ENCODE data around the gene NRIP1. TPM values are rescaled to one million over a fixed set of nuclear protein-coding genes. Genes with fewer than 3 reads are reported as not detected.
A peak's percentile ranks its signal among the peaks of the same experiment; 100 is the strongest.

Gene NRIP1
- total and polyA plus RNA-seq, 5 donors from 2014 or later: 11.6 to 20.3 (median 13.3) TPM

- H3K27me3 Mint-ChIP-seq: peaks cover 5% of the 10 kb centered on the region
- H3K9me3 ChIP-seq (ENCODE audit: control insufficient read depth in 2 of 2, low read length in 2 of 2): no peaks in the 10 kb centered on the region
- no peaks in the 10 kb centered on the region for H3K27me3 ChIP-seq (ENCODE audit: control insufficient read depth, insufficient read depth, low read length)
- peaks cover 22% of the 10 kb centered on the region for H3K4me1 ChIP-seq (ENCODE audit: control insufficient read depth, insufficient read depth, low read length, poor library complexity, severe bottlenecking)
- peak overlapping the region in 3 of 4 donors; percentile 3 to 62 (median 4) for H3K4me3 Mint-ChIP-seq
- no peak for ATAC-seq (ENCODE audit: low read depth in 2 of 2)
- H3K4me1 Mint-ChIP-seq: peaks cover 22 to 49% (median 30%) of the 10 kb centered on the region in 4 donors
- peak overlapping the region in 2 of 3 donors; percentile 0 to 52 for H3K27ac Mint-ChIP-seq
- H3K36me3 ChIP-seq (ENCODE audit: control insufficient read depth, insufficient read depth, low read length): no peaks in the 10 kb centered on the region
- no peak overlapping the region for H3K4me3 ChIP-seq (ENCODE audit: low read depth, low read length)
- peak in 1 of 3 donors; percentile 34 for DNase-seq
- no peaks in the 10 kb centered on the region for H3K9me3 Mint-ChIP-seq
- no peak overlapping the region for H3K27ac ChIP-seq (ENCODE audit: insufficient read depth, low read length, poor library complexity, severe bottlenecking)
- H3K36me3 Mint-ChIP-seq: no peaks in the 10 kb centered on the region
Observed at GRCh38 chr21:15001857-15002606, 62.8 kb downstream of the NRIP1 start.

- no peak overlapping the region for H3K27ac Mint-ChIP-seq
- no peaks in the 10 kb centered on the region for H3K9me3 Mint-ChIP-seq
Observed at GRCh38 chr21:15001113-15001512, 63.7 kb downstream of the NRIP1 start.

GRCh38 chr21:15000081-15000480 lies 64.7 kb downstream of the NRIP1 start:
- Mint-ChIP-seq H3K27ac (peak overlapping the region in 1 of 3 donors; percentile 1), H3K27me3 (peaks cover 5% of the 10 kb centered on the region), H3K9me3 (no peaks in the 10 kb centered on the region), H3K4me3 (no peak overlapping the region), H3K4me1 (peaks cover 12 to 34% (median 19%) of the 10 kb centered on the region in 4 donors), H3K36me3 (no peaks in the 10 kb centered on the region)
- DNase-seq (no peak), ATAC-seq (ENCODE audit: low read depth in 2 of 2) (no peak)
- H3K4me3 ChIP-seq (ENCODE audit: low read depth, low read length): no peak overlapping the region
- no peaks in the 10 kb centered on the region for H3K27me3 ChIP-seq (ENCODE audit: control insufficient read depth, insufficient read depth, low read length)
- H3K36me3 ChIP-seq (ENCODE audit: control insufficient read depth, insufficient read depth, low read length): no peaks in the 10 kb centered on the region
- no peaks in the 10 kb centered on the region for H3K9me3 ChIP-seq (ENCODE audit: control insufficient read depth in 2 of 2, low read length in 2 of 2)
- no peak overlapping the region for H3K27ac ChIP-seq (ENCODE audit: insufficient read depth, low read length, poor library complexity, severe bottlenecking)
- peaks cover 15% of the 10 kb centered on the region for H3K4me1 ChIP-seq (ENCODE audit: control insufficient read depth, insufficient read depth, low read length, poor library complexity, severe bottlenecking)

More at GRCh38 chr21:15001113-15001512, 63.7 kb downstream of the NRIP1 start:
- peaks cover 13 to 42% (median 23%) of the 10 kb centered on the region in 4 donors for H3K4me1 Mint-ChIP-seq
- H3K27ac ChIP-seq (ENCODE audit: insufficient read depth, low read length, poor library complexity, severe bottlenecking): no peak overlapping the region
- H3K27me3 Mint-ChIP-seq: peaks cover 5% of the 10 kb centered on the region
- DNase-seq (no peak), ATAC-seq (ENCODE audit: low read depth in 2 of 2) (no peak)
- H3K36me3 Mint-ChIP-seq: no peaks in the 10 kb centered on the region
- H3K9me3 ChIP-seq (ENCODE audit: control insufficient read depth in 2 of 2, low read length in 2 of 2): no peaks in the 10 kb centered on the region
- H3K36me3 ChIP-seq (ENCODE audit: control insufficient read depth, insufficient read depth, low read length): no peaks in the 10 kb centered on the region
- no peak overlapping the region for H3K4me3 ChIP-seq (ENCODE audit: low read depth, low read length)
- H3K4me3 Mint-ChIP-seq: no peak overlapping the region
- no peaks in the 10 kb centered on the region for H3K27me3 ChIP-seq (ENCODE audit: control insufficient read depth, insufficient read depth, low read length)
- H3K4me1 ChIP-seq (ENCODE audit: control insufficient read depth, insufficient read depth, low read length, poor library complexity, severe bottlenecking): peaks cover 21% of the 10 kb centered on the region

- ATAC-seq (ENCODE audit: low read depth in 2 of 2): no peak
Observed at GRCh38 chr21:14998784-14999183, 66.0 kb downstream of the NRIP1 start.

GRCh38 chr21:14998336-14998735 lies 66.5 kb downstream of the NRIP1 start:
- peaks cover 5% of the 10 kb centered on the region for H3K27me3 Mint-ChIP-seq
- H3K27me3 ChIP-seq (ENCODE audit: control insufficient read depth, insufficient read depth, low read length): no peaks in the 10 kb centered on the region
- no peak overlapping the region for H3K27ac Mint-ChIP-seq
- DNase-seq (no peak), ATAC-seq (ENCODE audit: low read depth in 2 of 2) (no peak)
- H3K4me1 Mint-ChIP-seq: peaks cover 0 to 23% (median 8%) of the 10 kb centered on the region in 4 donors
- no peaks in the 10 kb centered on the region for H3K36me3 ChIP-seq (ENCODE audit: control insufficient read depth, insufficient read depth, low read length)
- no peaks in the 10 kb centered on the region for H3K36me3 Mint-ChIP-seq
- H3K4me1 ChIP-seq (ENCODE audit: control insufficient read depth, insufficient read depth, low read length, poor library complexity, severe bottlenecking): peaks cover 9% of the 10 kb centered on the region
- H3K27ac ChIP-seq (ENCODE audit: insufficient read depth, low read length, poor library complexity, severe bottlenecking): no peak overlapping the region
- no peaks in the 10 kb centered on the region for H3K9me3 Mint-ChIP-seq
- no peak overlapping the region for H3K4me3 Mint-ChIP-seq
- no peaks in the 10 kb centered on the region for H3K9me3 ChIP-seq (ENCODE audit: control insufficient read depth in 2 of 2, low read length in 2 of 2)
- no peak overlapping the region for H3K4me3 ChIP-seq (ENCODE audit: low read depth, low read length)

More at GRCh38 chr21:14998784-14999183, 66.0 kb downstream of the NRIP1 start:
- Mint-ChIP-seq H3K4me1 (peaks cover 4 to 27% (median 12%) of the 10 kb centered on the region in 4 donors), H3K27ac (no peak overlapping the region), H3K9me3 (no peaks in the 10 kb centered on the region), H3K36me3 (no peaks in the 10 kb centered on the region), H3K27me3 (peaks cover 5% of the 10 kb centered on the region), H3K4me3 (no peak overlapping the region)
- H3K4me3 ChIP-seq (ENCODE audit: low read depth, low read length): no peak overlapping the region
- H3K27me3 ChIP-seq (ENCODE audit: control insufficient read depth, insufficient read depth, low read length): no peaks in the 10 kb centered on the region
- no peak overlapping the region for H3K27ac ChIP-seq (ENCODE audit: insufficient read depth, low read length, poor library complexity, severe bottlenecking)
- H3K4me1 ChIP-seq (ENCODE audit: control insufficient read depth, insufficient read depth, low read length, poor library complexity, severe bottlenecking): peaks cover 9% of the 10 kb centered on the region
- no peaks in the 10 kb centered on the region for H3K36me3 ChIP-seq (ENCODE audit: control insufficient read depth, insufficient read depth, low read length)
- H3K9me3 ChIP-seq (ENCODE audit: control insufficient read depth in 2 of 2, low read length in 2 of 2): no peaks in the 10 kb centered on the region
- DNase-seq: no peak

GRCh38 chr21:14995695-14996490 lies 68.9 kb downstream of the NRIP1 start:
- Histone ChIP-seq H3K36me3 (ENCODE audit: control insufficient read depth, insufficient read depth, low read length) (no peaks in the 10 kb centered on the region), H3K4me3 (ENCODE audit: low read depth, low read length) (no peak overlapping the region), H3K27me3 (ENCODE audit: control insufficient read depth, insufficient read depth, low read length) (no peaks in the 10 kb centered on the region), H3K9me3 (ENCODE audit: control insufficient read depth in 2 of 2, low read length in 2 of 2) (no peaks in the 10 kb centered on the region), H3K4me1 (ENCODE audit: control insufficient read depth, insufficient read depth, low read length, poor library complexity, severe bottlenecking) (no peaks in the 10 kb centered on the region), H3K27ac (ENCODE audit: insufficient read depth, low read length, poor library complexity, severe bottlenecking) (no peak overlapping the region)
- ATAC-seq (ENCODE audit: low read depth in 2 of 2) (no peak), DNase-seq (no peak)
- Mint-ChIP-seq H3K36me3 (peaks cover 4% of the 10 kb centered on the region), H3K27me3 (peaks cover 9% of the 10 kb centered on the region), H3K4me1 (peaks cover 0 to 15% (median 6%) of the 10 kb centered on the region in 4 donors), H3K9me3 (no peaks in the 10 kb centered on the region), H3K27ac (peak overlapping the region in 1 of 3 donors; percentile 19), H3K4me3 (no peak overlapping the region)

- no peaks in the 10 kb centered on the region for H3K4me1 ChIP-seq (ENCODE audit: control insufficient read depth, insufficient read depth, low read length, poor library complexity, severe bottlenecking)
- Mint-ChIP-seq H3K4me1 (peaks cover 0 to 16% (median 9%) of the 10 kb centered on the region in 4 donors), H3K4me3 (no peak overlapping the region), H3K27me3 (peaks cover 9% of the 10 kb centered on the region), H3K9me3 (no peaks in the 10 kb centered on the region), H3K36me3 (peaks cover 4% of the 10 kb centered on the region), H3K27ac (no peak overlapping the region)
- H3K27ac ChIP-seq (ENCODE audit: insufficient read depth, low read length, poor library complexity, severe bottlenecking): no peak overlapping the region
- no peaks in the 10 kb centered on the region for H3K9me3 ChIP-seq (ENCODE audit: control insufficient read depth in 2 of 2, low read length in 2 of 2)
- no peak overlapping the region for H3K4me3 ChIP-seq (ENCODE audit: low read depth, low read length)
- DNase-seq: no peak
- H3K36me3 ChIP-seq (ENCODE audit: control insufficient read depth, insufficient read depth, low read length): no peaks in the 10 kb centered on the region
- ATAC-seq (ENCODE audit: low read depth in 2 of 2): no peak
- no peaks in the 10 kb centered on the region for H3K27me3 ChIP-seq (ENCODE audit: control insufficient read depth, insufficient read depth, low read length)
Observed at GRCh38 chr21:14995226-14995625, 69.6 kb downstream of the NRIP1 start.

Data from CD4-positive, CD25-positive, alpha-beta regulatory T cell (primary cell).